AG09309 (cell line): ENCODE data around the gene FAM124B.

Source experiments
- DNase-seq: peaks from one replicate; pipeline ENCODE4 v3.0.0-alpha.2; 2010; ENCODE audit warnings: low read depth
- H3K4me3 ChIP-seq: 2 replicates; pipeline ENCODE4 v1.5.1; 2011; ENCODE audit warnings: mild to moderate bottlenecking, low read depth, low read length, moderate library complexity; ENCODE audit not compliant: control insufficient read depth
- CTCF ChIP-seq: IDR thresholded peaks from 2 replicates; pipeline ENCODE4 v1.5.1; 2011; ENCODE audit warnings: mild to moderate bottlenecking, low read depth, low read length, inconsistent platforms; ENCODE audit not compliant: insufficient read depth, control insufficient read depth; ENCODE audit errors: missing control alignments

The FAM124B gene

GRCh38 chr2:224440988-224441387 lies 39.1 kb upstream of the FAM124B start:
- TF ChIP-seq CTCF: no peak
- no peak for DNase-seq
- no peak overlapping the region for H3K4me3 ChIP-seq

GRCh38 chr2:224438726-224439125 lies 36.8 kb upstream of the FAM124B start:
- DNase-seq: no peak
- no peak overlapping the region for H3K4me3 ChIP-seq
- no peak for TF ChIP-seq CTCF

GRCh38 chr2:224436634-224437033 lies 34.7 kb upstream of the FAM124B start:
- DNase-seq: no peak
- H3K4me3 ChIP-seq: no peak overlapping the region
- TF ChIP-seq CTCF: no peak

- DNase-seq: no peak
- H3K4me3 ChIP-seq: no peak overlapping the region
- no peak for TF ChIP-seq CTCF
Observed at GRCh38 chr2:224434618-224435017, 32.7 kb upstream of the FAM124B start.

GRCh38 chr2:224433442-224433841 lies 31.5 kb upstream of the FAM124B start:
- H3K4me3 ChIP-seq: no peak overlapping the region
- no peak for DNase-seq
- no peak for TF ChIP-seq CTCF

- no peak for TF ChIP-seq CTCF
- no peak for DNase-seq
- H3K4me3 ChIP-seq: no peak overlapping the region
Observed at GRCh38 chr2:224432003-224432579, 30.2 kb upstream of the FAM124B start.

GRCh38 chr2:224429441-224429810 lies 27.5 kb upstream of the FAM124B start:
- no peak for DNase-seq
- no peak overlapping the region for H3K4me3 ChIP-seq
- TF ChIP-seq CTCF: no peak
